ENCODE measurements around the gene ERBB4.

DNA sequence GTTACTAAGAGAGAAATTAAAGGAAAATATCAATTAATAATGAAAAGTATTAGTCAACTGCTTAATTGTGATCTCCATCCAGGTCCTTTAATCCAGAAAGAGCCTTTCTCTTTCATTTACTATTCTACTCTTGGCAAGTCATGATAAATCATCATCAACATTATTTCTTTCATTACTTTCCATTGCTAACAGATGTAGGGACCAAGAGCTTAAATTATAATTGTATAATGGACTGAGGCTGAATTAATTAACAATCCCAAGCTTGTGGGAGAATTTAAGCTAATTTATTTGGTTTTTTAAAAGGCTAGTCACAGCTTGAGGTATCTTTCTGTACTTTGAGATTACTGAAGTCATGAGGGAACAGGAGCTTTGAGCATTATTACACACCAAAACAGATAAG, 223.9 kb downstream of the ERBB4 start:
- TF ChIP-seq, protein P1, sequence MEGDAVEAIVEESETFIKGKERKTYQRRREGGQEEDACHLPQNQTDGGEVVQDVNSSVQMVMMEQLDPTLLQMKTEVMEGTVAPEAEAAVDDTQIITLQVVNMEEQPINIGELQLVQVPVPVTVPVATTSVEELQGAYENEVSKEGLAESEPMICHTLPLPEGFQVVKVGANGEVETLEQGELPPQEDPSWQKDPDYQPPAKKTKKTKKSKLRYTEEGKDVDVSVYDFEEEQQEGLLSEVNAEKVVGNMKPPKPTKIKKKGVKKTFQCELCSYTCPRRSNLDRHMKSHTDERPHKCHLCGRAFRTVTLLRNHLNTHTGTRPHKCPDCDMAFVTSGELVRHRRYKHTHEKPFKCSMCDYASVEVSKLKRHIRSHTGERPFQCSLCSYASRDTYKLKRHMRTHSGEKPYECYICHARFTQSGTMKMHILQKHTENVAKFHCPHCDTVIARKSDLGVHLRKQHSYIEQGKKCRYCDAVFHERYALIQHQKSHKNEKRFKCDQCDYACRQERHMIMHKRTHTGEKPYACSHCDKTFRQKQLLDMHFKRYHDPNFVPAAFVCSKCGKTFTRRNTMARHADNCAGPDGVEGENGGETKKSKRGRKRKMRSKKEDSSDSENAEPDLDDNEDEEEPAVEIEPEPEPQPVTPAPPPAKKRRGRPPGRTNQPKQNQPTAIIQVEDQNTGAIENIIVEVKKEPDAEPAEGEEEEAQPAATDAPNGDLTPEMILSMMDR (IDR thresholded peaks at IDR 0.05): no peak
- no peak for TF ChIP-seq POLR2A (IDR thresholded peaks at IDR 0.05)

Measured in esophagus squamous epithelium (tissue), 4 donors.